ENCODE measurements around the gene KCNIP4. TPM values are rescaled to one million over a fixed set of nuclear protein-coding genes. Genes with fewer than 3 reads are reported as not detected.

KCNIP4 gene
- total RNA-seq, 1 donor from 2014 or later = 30.4 TPM

GRCh38 chr4:21411086-21411485 is 537.5 kb downstream of the KCNIP4 start:
- no peaks in the 10 kb centered on the region for H3K4me1 Mint-ChIP-seq (ENCODE audit: low read depth, unreplicated experiment)
- DNase-seq = no peak
- H3K4me3 Mint-ChIP-seq (ENCODE audit: unreplicated experiment) = no peak overlapping the region
- no peak for TF ChIP-seq CTCF (IDR thresholded peaks at IDR 0.05; ENCODE audit: partially characterized antibody, unreplicated experiment)
- no peaks in the 10 kb centered on the region for H3K9me3 Mint-ChIP-seq (ENCODE audit: unreplicated experiment)
- no peaks in the 10 kb centered on the region for H3K36me3 Mint-ChIP-seq (ENCODE audit: unreplicated experiment)
- H3K27ac Mint-ChIP-seq (ENCODE audit: unreplicated experiment) = no peak overlapping the region
- no peaks in the 10 kb centered on the region for H3K27me3 Mint-ChIP-seq (ENCODE audit: unreplicated experiment)

GRCh38 chr4:21410372-21410771 is 538.2 kb downstream of the KCNIP4 start:
- H3K27ac Mint-ChIP-seq (ENCODE audit: unreplicated experiment) = no peak overlapping the region
- no peaks in the 10 kb centered on the region for H3K27me3 Mint-ChIP-seq (ENCODE audit: unreplicated experiment)
- H3K36me3 Mint-ChIP-seq (ENCODE audit: unreplicated experiment) = no peaks in the 10 kb centered on the region
- no peak overlapping the region for H3K4me3 Mint-ChIP-seq (ENCODE audit: unreplicated experiment)
- no peak for TF ChIP-seq CTCF (IDR thresholded peaks at IDR 0.05; ENCODE audit: partially characterized antibody, unreplicated experiment)
- no peaks in the 10 kb centered on the region for H3K4me1 Mint-ChIP-seq (ENCODE audit: low read depth, unreplicated experiment)
- DNase-seq = no peak
- no peaks in the 10 kb centered on the region for H3K9me3 Mint-ChIP-seq (ENCODE audit: unreplicated experiment)

GRCh38 chr4:21387683-21388082 is 560.9 kb downstream of the KCNIP4 start:
- no peak overlapping the region for H3K4me3 Mint-ChIP-seq (ENCODE audit: unreplicated experiment)
- no peaks in the 10 kb centered on the region for H3K4me1 Mint-ChIP-seq (ENCODE audit: low read depth, unreplicated experiment)
- no peaks in the 10 kb centered on the region for H3K36me3 Mint-ChIP-seq (ENCODE audit: unreplicated experiment)
- no peaks in the 10 kb centered on the region for H3K27me3 Mint-ChIP-seq (ENCODE audit: unreplicated experiment)
- no peak for DNase-seq
- H3K27ac Mint-ChIP-seq (ENCODE audit: unreplicated experiment) = no peak overlapping the region
- TF ChIP-seq CTCF (IDR thresholded peaks at IDR 0.05; ENCODE audit: partially characterized antibody, unreplicated experiment) = no peak
- H3K9me3 Mint-ChIP-seq (ENCODE audit: unreplicated experiment) = no peaks in the 10 kb centered on the region

GRCh38 chr4:21386166-21386780 is 562.3 kb downstream of the KCNIP4 start:
- H3K27me3 Mint-ChIP-seq (ENCODE audit: unreplicated experiment) = no peaks in the 10 kb centered on the region
- DNase-seq = no peak
- H3K36me3 Mint-ChIP-seq (ENCODE audit: unreplicated experiment) = no peaks in the 10 kb centered on the region
- no peak overlapping the region for H3K4me3 Mint-ChIP-seq (ENCODE audit: unreplicated experiment)
- H3K9me3 Mint-ChIP-seq (ENCODE audit: unreplicated experiment) = no peaks in the 10 kb centered on the region
- no peak for TF ChIP-seq CTCF (IDR thresholded peaks at IDR 0.05; ENCODE audit: partially characterized antibody, unreplicated experiment)
- no peaks in the 10 kb centered on the region for H3K4me1 Mint-ChIP-seq (ENCODE audit: low read depth, unreplicated experiment)
- H3K27ac Mint-ChIP-seq (ENCODE audit: unreplicated experiment) = no peak overlapping the region

GRCh38 chr4:21385706-21386105 is 562.9 kb downstream of the KCNIP4 start:
- no peaks in the 10 kb centered on the region for H3K4me1 Mint-ChIP-seq (ENCODE audit: low read depth, unreplicated experiment)
- H3K27ac Mint-ChIP-seq (ENCODE audit: unreplicated experiment) = no peak overlapping the region
- H3K9me3 Mint-ChIP-seq (ENCODE audit: unreplicated experiment) = no peaks in the 10 kb centered on the region
- H3K4me3 Mint-ChIP-seq (ENCODE audit: unreplicated experiment) = no peak overlapping the region
- H3K36me3 Mint-ChIP-seq (ENCODE audit: unreplicated experiment) = no peaks in the 10 kb centered on the region
- DNase-seq = no peak
- TF ChIP-seq CTCF (IDR thresholded peaks at IDR 0.05; ENCODE audit: partially characterized antibody, unreplicated experiment) = no peak
- no peaks in the 10 kb centered on the region for H3K27me3 Mint-ChIP-seq (ENCODE audit: unreplicated experiment)

Measured in glutamatergic neuron (in vitro differentiated cells).